H1 (cell line): ENCODE measurements around the gene RHOBTB1. TPM values are rescaled to one million over a fixed set of nuclear protein-coding genes. Genes with fewer than 3 reads are reported as not detected.

ENCODE experiments used
- PHF8 ChIP-seq: fragments of 200-600 bp; sonication (generic); conservative IDR thresholded peaks from 2 replicates; pipeline ENCODE4 v1.7.1; 2012; ENCODE audit warnings: low read depth, mild to moderate bottlenecking, inconsistent platforms, low read length, moderate library complexity
- polyA plus RNA-seq, 7 experiments: library from polyadenylated mRNA; depleted of rRNA in 3 of 7; stranded (reverse) in 5 of 7; unstranded in 2 of 7; fragments of >200 nt in 5 of 7; fragments of 200-250 nt in 2 of 7; gene quantifications; 1 replicate in 5 of 7; 2 replicates in 1 of 7; 4 replicates in 1 of 7; pipeline versions ENCODE4 v1.2.1 to v1.2.3, GENCODE V29; 2011 to 2013; ENCODE audit warnings: missing spikeins in 2 of 7, mixed read lengths in 2 of 7
- total RNA-seq: library from RNA; stranded (reverse); fragmentation: NEBNext Ultra II Directional; extraction: Animal tissue kit (Norgen Biotek cat#: 25700); gene quantifications from 2 replicates; pipeline ENCODE4 v1.2.1, GENCODE V29; 2021

Gene RHOBTB1
- total and polyA plus RNA-seq, 2 of the 8 experiments (the other 6 are each of a cell fraction or from before 2014, with no cell fraction given) = 6.1 to 7.4 TPM

GRCh38 chr10:60992636-60993035 is 48.7 kb upstream of the RHOBTB1 start (continued):
- no peak for TF ChIP-seq PHF8
